Measurements from ENCODE around the gene PFKFB3. TPM values are rescaled to one million over a fixed set of nuclear protein-coding genes. Genes with fewer than 3 reads are reported as not detected.

PFKFB3 gene
- total and polyA plus RNA-seq, 9 of the 15 experiments (the other 6 are each of a cell fraction or from before 2014, with no cell fraction given), result 0.46 to 21.6 (median 7.8) TPM

DNA sequence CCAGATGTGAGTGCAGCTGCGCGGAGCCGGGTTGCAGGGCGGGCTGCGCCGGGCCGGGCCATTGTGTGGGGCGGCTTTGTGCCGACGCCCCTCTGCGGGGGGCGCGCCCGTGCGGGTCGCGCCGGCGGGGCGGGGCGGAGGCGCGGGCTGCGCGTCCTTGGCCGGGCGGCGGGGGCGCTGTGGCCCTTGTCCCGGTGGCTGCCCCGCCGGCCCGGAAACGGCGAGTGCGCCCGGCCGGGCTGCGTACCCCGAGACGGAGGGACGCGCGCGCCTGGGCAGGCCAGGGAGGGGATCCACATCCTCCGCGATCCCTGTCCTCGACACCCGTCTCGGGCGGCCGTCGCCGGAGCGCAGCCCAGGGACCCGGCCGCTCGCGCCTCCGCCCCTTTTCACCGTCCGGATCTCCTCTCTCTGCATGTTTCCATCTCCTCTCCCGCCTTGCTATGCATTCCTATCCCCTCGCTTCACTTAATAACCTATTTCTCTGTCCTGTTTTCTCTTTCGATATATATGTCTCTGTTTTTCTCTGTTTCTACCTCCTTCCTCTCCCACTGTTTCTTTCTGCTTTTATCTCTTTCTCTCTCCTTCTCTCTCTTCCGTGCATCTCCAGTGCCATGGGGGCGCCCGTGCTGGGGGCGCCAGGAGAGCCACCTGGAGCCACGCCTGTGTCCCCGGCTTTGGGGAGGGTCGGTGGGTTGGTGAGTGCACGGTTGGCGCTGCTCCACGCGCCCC lies 765 bp downstream of the PFKFB3 start (continued):
- TF ChIP-seq RB1 (IDR thresholded peaks at IDR 0.05; ENCODE audit: low read depth) (peak; percentile 86), ZNF316 (IDR thresholded peaks at IDR 0.05) (no peak), SIN3B (IDR thresholded peaks at IDR 0.05; ENCODE audit: low read depth) (peak; percentile 45; the same call in 1 of the 2 replicates), DMBX1 (CRISPR knock-in tag; IDR thresholded peaks at IDR 0.05; ENCODE audit: borderline replicate concordance) (no peak), YY1 (IDR thresholded peaks at IDR 0.05; ENCODE audit: borderline replicate concordance in 1 of 3, control insufficient read depth in 1 of 3, extremely low read depth in 1 of 3, insufficient read depth in 3 of 3, insufficient read length in 1 of 3, insufficient replicate concordance in 2 of 3, low read depth in 1 of 3, low read length in 2 of 3) (no peak), GATAD2A (IDR thresholded peaks at IDR 0.05) (no peak), ZBTB7A (IDR thresholded peaks at IDR 0.05; ENCODE audit: borderline replicate concordance, control insufficient read depth, low read depth, low read length) (peak; percentile 97), PHF8 (IDR thresholded peaks at IDR 0.05; ENCODE audit: borderline replicate concordance, low read length) (peak; percentile 33; the same call in 1 of the 2 replicates), RBBP5 (IDR thresholded peaks at IDR 0.05; ENCODE audit: borderline replicate concordance, insufficient read depth, low read length, poor library complexity, severe bottlenecking) (peak; percentile 69), HBP1 (CRISPR knock-in tag; IDR thresholded peaks at IDR 0.05) (no peak), CXXC5 (CRISPR knock-in tag; IDR thresholded peaks at IDR 0.05) (peak; percentile 60), SNIP1 (IDR thresholded peaks at IDR 0.05; ENCODE audit: low read depth) (no peak), HMGN3 (IDR thresholded peaks at IDR 0.05; ENCODE audit: borderline replicate concordance, extremely low read depth, insufficient read length, low read depth, low read length) (peak; percentile 28), NONO (IDR thresholded peaks at IDR 0.05; ENCODE audit: low read depth in 2 of 2, low read length in 1 of 2) (peak in 1 of 2 experiments; percentile 76; a peak in 2 of 4 replicates)
- TF ChIP-seq, protein P1, sequence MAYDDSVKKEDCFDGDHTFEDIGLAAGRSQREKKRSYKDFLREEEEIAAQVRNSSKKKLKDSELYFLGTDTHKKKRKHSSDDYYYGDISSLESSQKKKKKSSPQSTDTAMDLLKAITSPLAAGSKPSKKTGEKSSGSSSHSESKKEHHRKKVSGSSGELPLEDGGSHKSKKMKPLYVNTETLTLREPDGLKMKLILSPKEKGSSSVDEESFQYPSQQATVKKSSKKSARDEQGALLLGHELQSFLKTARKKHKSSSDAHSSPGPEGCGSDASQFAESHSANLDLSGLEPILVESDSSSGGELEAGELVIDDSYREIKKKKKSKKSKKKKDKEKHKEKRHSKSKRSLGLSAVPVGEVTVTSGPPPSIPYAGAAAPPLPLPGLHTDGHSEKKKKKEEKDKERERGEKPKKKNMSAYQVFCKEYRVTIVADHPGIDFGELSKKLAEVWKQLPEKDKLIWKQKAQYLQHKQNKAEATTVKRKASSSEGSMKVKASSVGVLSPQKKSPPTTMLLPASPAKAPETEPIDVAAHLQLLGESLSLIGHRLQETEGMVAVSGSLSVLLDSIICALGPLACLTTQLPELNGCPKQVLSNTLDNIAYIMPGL (CRISPR knock-in tag; IDR thresholded peaks at IDR 0.05), result peak; percentile 77; the same call in 1 of the 2 replicates
- TF ChIP-seq, protein P2, sequence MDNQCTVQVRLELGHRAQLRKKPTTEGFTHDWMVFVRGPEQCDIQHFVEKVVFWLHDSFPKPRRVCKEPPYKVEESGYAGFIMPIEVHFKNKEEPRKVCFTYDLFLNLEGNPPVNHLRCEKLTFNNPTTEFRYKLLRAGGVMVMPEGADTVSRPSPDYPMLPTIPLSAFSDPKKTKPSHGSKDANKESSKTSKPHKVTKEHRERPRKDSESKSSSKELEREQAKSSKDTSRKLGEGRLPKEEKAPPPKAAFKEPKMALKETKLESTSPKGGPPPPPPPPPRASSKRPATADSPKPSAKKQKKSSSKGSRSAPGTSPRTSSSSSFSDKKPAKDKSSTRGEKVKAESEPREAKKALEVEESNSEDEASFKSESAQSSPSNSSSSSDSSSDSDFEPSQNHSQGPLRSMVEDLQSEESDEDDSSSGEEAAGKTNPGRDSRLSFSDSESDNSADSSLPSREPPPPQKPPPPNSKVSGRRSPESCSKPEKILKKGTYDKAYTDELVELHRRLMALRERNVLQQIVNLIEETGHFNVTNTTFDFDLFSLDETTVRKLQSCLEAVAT (IDR thresholded peaks at IDR 0.05), result 0 out of 4 replicates have a peak, but pooled peaks have one; percentile 26 to 29
